HL-60 (cell line): ENCODE results near the gene SLC22A3.

Experiments used
- CTCF ChIP-seq: IDR thresholded peaks from one replicate; pipeline ENCODE4 v1.5.1; 2011; ENCODE audit warnings: low read length, control low read depth, inconsistent platforms; ENCODE audit not compliant: insufficient read depth
- GABPA ChIP-seq: IDR thresholded peaks from 2 replicates; pipeline ENCODE4 v1.6.1; 2012; ENCODE audit warnings: low read depth
- POLR2AphosphoS5 ChIP-seq: IDR thresholded peaks from 2 replicates; pipeline ENCODE4 v1.6.1; 2012; ENCODE audit warnings: low read depth
- REST ChIP-seq: IDR thresholded peaks from 2 replicates; pipeline ENCODE4 v1.6.1; 2012; ENCODE audit warnings: low read depth; ENCODE audit not compliant: insufficient replicate concordance
- SPI1 ChIP-seq: IDR thresholded peaks from 2 replicates; pipeline ENCODE4 v1.6.1; 2012; ENCODE audit warnings: low read depth, mild to moderate bottlenecking, borderline replicate concordance

GRCh38 chr6:160447350-160447749 is 99.2 kb downstream of the SLC22A3 start:
- no peak for TF ChIP-seq CTCF
- TF ChIP-seq POLR2AphosphoS5 = no peak
- no peak for TF ChIP-seq REST
- no peak for TF ChIP-seq GABPA
- no peak for TF ChIP-seq SPI1
